Measurements from ENCODE around the gene TSTD2. TPM values are rescaled to one million over a fixed set of nuclear protein-coding genes. Genes with fewer than 3 reads are reported as not detected.

The TSTD2 gene
- polyA plus RNA-seq, 3 donors = 1.2 to 11.4 (median 2.4) TPM

- intact Hi-C loops (cut with micrococcal nuclease) = no loop called here
- Mint-ChIP-seq H3K27me3 (ENCODE audit: low read depth in 3 of 3) (no peaks in the 10 kb centered on the region), H3K36me3 (peaks cover 17 to 22% of the 10 kb centered on the region in 2 donors), H3K27ac (peak overlapping the region in 1 of 7 donors; percentile 46), H3K9me3 (peaks cover 0 to 2% (median 0%) of the 10 kb centered on the region in 7 donors), H3K4me3 (no peak overlapping the region), H3K4me1 (peaks cover 16% of the 10 kb centered on the region)
- Histone ChIP-seq H3K9ac (ENCODE audit: insufficient read depth, low read length, poor library complexity, severe bottlenecking) (no peak overlapping the region), H4K20me1 (ENCODE audit: insufficient read depth, low read length) (no peaks in the 10 kb centered on the region), H3K27ac (ENCODE audit: low read depth in 1 of 2, low read length in 2 of 2) (no peak overlapping the region), H3K4me1 (ENCODE audit: control insufficient read depth in 1 of 2, insufficient read depth in 2 of 2, low read length in 2 of 2) (peaks cover 11 to 14% of the 10 kb centered on the region in 2 donors), H3K4me3 (replicated peaks in 1 of 3; ENCODE audit: low read depth in 2 of 3, low read length in 3 of 3) (no peak overlapping the region), H3K4me2 (replicated peaks; ENCODE audit: extremely low read depth, low read length, poor library complexity, severe bottlenecking) (no peak overlapping the region), H2AFZ (ENCODE audit: insufficient read depth, low read depth, low read length, poor library complexity, severe bottlenecking) (no peak overlapping the region), H3K27me3 (ENCODE audit: control insufficient read depth in 2 of 2, insufficient read depth in 2 of 2, low read length in 2 of 2) (no peaks in the 10 kb centered on the region), H3K9me3 (replicated peaks in 1 of 2; ENCODE audit: control insufficient read depth in 1 of 2, insufficient read depth in 1 of 2, low read length in 2 of 2) (no peaks in the 10 kb centered on the region), H3K79me2 (ENCODE audit: insufficient read depth, low read length) (peaks cover 34% of the 10 kb centered on the region), H3K36me3 (replicated peaks in 1 of 2; ENCODE audit: control insufficient read depth in 1 of 2, insufficient read depth in 2 of 2, low read length in 2 of 2) (peaks cover 13 to 30% of the 10 kb centered on the region in 2 donors)
- DNase-seq = no peak
- TF ChIP-seq, protein P1, sequence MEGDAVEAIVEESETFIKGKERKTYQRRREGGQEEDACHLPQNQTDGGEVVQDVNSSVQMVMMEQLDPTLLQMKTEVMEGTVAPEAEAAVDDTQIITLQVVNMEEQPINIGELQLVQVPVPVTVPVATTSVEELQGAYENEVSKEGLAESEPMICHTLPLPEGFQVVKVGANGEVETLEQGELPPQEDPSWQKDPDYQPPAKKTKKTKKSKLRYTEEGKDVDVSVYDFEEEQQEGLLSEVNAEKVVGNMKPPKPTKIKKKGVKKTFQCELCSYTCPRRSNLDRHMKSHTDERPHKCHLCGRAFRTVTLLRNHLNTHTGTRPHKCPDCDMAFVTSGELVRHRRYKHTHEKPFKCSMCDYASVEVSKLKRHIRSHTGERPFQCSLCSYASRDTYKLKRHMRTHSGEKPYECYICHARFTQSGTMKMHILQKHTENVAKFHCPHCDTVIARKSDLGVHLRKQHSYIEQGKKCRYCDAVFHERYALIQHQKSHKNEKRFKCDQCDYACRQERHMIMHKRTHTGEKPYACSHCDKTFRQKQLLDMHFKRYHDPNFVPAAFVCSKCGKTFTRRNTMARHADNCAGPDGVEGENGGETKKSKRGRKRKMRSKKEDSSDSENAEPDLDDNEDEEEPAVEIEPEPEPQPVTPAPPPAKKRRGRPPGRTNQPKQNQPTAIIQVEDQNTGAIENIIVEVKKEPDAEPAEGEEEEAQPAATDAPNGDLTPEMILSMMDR (IDR thresholded peaks at IDR 0.05) = no peak
- WGBS (ENCODE audit: insufficient coverage) = 100% methylated on average over 3 of the region's 3 CpGs
These were observed 4.5 kb downstream of the TSTD2 start for GRCh38 chr9:97628668-97629067.

DNA sequence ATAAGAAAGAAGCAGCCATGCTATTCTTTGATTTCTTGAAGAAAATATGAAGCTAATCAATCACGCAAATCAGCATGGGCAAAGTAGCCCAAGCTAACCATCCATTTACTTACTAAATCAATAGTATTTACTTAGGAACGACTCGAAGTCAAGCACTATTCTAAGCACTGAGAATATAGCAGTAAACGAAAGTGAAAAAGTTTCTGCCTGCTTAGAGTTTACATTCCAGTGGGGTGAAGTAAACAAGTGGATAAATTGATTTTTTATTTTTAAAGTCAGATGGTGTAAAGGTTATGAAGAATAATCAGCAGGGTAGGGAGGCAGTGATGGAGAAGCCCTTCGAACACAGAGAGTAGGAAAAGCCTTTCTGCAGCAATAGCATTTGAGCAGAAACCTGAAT is 5.5 kb downstream of the TSTD2 start:
- H3K79me2 ChIP-seq (ENCODE audit: insufficient read depth, low read length) = peaks cover 34% of the 10 kb centered on the region
- DNase-seq = no peak
- no peak overlapping the region for H3K9ac ChIP-seq (ENCODE audit: insufficient read depth, low read length, poor library complexity, severe bottlenecking)
- H3K27ac ChIP-seq (ENCODE audit: low read depth in 1 of 2, low read length in 2 of 2) = no peak overlapping the region
- intact Hi-C loops (cut with micrococcal nuclease) = no loop called here
- WGBS (ENCODE audit: insufficient coverage) = 88% methylated on average over 1 of the region's 5 CpGs
- no peak overlapping the region for H3K4me2 ChIP-seq (replicated peaks; ENCODE audit: extremely low read depth, low read length, poor library complexity, severe bottlenecking)
- H3K27me3 ChIP-seq (ENCODE audit: control insufficient read depth in 2 of 2, insufficient read depth in 2 of 2, low read length in 2 of 2) = no peaks in the 10 kb centered on the region
- peaks cover 0 to 3% (median 2%) of the 10 kb centered on the region in 7 donors for H3K9me3 Mint-ChIP-seq
- TF ChIP-seq, protein P1 (IDR thresholded peaks at IDR 0.05) = no peak
- H3K4me1 Mint-ChIP-seq = peaks cover 16% of the 10 kb centered on the region
- H3K27me3 Mint-ChIP-seq (ENCODE audit: low read depth in 3 of 3) = no peaks in the 10 kb centered on the region
- H2AFZ ChIP-seq (ENCODE audit: insufficient read depth, low read depth, low read length, poor library complexity, severe bottlenecking) = no peak overlapping the region
- H3K36me3 Mint-ChIP-seq = peaks cover 24 to 31% of the 10 kb centered on the region in 2 donors
- H3K27ac Mint-ChIP-seq = no peak overlapping the region
- no peaks in the 10 kb centered on the region for H4K20me1 ChIP-seq (ENCODE audit: insufficient read depth, low read length)
- H3K4me1 ChIP-seq (ENCODE audit: control insufficient read depth in 1 of 2, insufficient read depth in 2 of 2, low read length in 2 of 2) = peaks cover 11 to 13% of the 10 kb centered on the region in 2 donors
- no peak overlapping the region for H3K4me3 ChIP-seq (replicated peaks in 1 of 3; ENCODE audit: low read depth in 2 of 3, low read length in 3 of 3)
- H3K36me3 ChIP-seq (replicated peaks in 1 of 2; ENCODE audit: control insufficient read depth in 1 of 2, insufficient read depth in 2 of 2, low read length in 2 of 2) = peaks cover 14 to 41% of the 10 kb centered on the region in 2 donors
- H3K9me3 ChIP-seq (replicated peaks in 1 of 2; ENCODE audit: control insufficient read depth in 1 of 2, insufficient read depth in 1 of 2, low read length in 2 of 2) = no peaks in the 10 kb centered on the region
- H3K4me3 Mint-ChIP-seq = no peak overlapping the region
